ENCODE data around the gene MXRA8.
A peak's percentile ranks its signal among the peaks of the same experiment; 100 is the strongest.
"Not testable (repeated sequence)": the region's sequence is repeated elsewhere in the genome, so short reads cannot be mapped to it uniquely, and the experiment has no call there.

MXRA8 gene

DNA sequence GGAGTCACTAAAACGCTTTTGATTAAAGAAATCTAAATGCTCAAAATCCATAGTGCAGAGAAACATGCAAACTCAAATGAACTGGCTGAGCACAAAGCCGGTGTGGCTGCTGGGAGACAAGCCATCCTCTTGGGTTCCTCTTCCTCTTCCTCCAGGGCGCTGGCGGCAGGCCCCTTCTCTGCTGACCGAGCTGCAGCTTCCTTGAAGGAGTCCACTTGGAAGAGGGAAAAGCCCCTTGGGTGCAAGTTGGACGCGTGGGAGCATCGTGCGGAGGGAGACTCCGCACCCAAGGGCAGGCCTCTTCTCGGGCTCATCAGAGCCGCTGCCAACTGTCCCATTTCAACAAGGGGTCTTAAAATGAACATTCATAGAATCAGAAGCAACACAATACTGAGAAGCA lies 32.9 kb upstream of the MXRA8 start:
- no peak for DNase-seq

GRCh38 chr1:1390675-1391074 lies 32.3 kb upstream of the MXRA8 start:
- DNase-seq = no peak

DNA sequence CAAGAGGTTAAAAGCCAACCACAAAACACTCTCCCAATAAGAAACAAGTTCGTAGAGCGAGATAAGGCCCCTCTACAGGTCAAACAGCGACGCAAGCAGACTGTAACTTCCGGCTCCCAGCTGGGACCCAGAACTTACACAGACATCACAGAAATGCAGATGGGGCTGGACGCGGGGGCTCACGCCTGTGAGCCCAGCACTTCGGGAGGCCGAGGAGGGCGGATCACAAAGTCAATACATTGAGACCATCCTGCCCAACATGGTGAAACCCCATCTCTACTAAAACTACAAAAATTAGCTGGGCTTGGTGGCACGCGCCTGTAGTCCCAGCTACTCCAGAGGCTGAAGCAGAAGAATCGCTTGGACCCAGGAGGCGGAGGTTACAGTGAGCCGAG lies 29.7 kb upstream of the MXRA8 start:
- DNase-seq = no peak

GRCh38 chr1:1387098-1388077 lies 29.0 kb upstream of the MXRA8 start:
- DNase-seq = no peak

GRCh38 chr1:1385931-1386330 lies 27.6 kb upstream of the MXRA8 start:
- DNase-seq = no peak

DNA sequence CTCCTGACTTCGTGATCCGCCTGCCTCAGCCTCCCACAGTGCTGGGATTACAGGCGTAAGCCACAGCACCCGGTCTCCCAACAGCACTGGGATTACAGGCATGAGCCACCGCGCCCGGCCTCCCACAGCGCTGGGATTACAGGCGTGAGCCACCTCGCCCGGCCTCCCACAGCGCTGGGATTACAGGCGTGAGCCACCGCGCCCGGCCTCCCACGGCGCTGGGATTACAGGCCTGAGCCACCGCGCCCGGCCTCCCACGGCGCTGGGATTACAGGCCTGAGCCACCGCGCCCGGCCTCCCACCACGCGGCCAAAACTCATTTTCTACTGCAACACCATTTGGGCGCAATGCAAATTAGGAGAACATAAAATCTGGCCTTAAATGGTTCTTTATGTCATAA lies 27.0 kb upstream of the MXRA8 start:
- not testable (repeated sequence) for DNase-seq

- no peak for DNase-seq
These were observed 22.9 kb upstream of the MXRA8 start for GRCh38 chr1:1381294-1381693.

- DNase-seq = no peak
These were observed 22.5 kb upstream of the MXRA8 start for GRCh38 chr1:1380860-1381259.

DNA sequence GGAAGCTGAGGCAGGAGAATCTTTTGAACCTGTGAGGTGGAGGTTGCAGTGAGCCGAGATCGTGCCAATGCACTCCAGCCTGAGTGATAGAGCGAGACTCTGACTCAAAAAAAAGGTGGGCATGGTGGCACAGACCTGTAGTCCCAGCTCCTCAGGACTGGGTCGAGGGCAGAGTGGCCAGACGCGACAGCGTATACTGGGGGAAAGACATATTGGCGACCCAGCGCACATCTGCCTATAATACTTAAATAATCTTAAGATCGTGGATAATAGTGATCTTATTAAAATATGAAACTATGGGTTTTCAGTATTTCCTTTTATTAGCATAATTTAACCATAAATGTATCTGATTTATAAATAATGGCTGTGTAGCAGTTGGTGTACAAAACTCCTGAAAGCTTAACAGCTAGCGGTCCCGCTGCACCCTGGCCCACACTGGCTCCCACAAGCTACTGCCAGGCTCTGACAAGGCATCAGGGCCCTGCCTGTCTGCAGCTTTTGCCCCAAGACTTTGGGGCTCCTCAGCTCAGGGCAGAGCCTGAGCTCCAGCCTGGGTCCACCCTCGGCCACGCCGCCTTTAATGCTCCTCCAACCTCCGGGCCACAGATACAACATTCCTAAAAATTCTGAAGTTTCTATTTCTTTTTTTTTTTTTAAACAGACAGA lies 19.3 kb upstream of the MXRA8 start:
- DNase-seq = no peak

GRCh38 chr1:1376551-1377226 lies 18.3 kb upstream of the MXRA8 start:
- DNase-seq = no peak

DNA sequence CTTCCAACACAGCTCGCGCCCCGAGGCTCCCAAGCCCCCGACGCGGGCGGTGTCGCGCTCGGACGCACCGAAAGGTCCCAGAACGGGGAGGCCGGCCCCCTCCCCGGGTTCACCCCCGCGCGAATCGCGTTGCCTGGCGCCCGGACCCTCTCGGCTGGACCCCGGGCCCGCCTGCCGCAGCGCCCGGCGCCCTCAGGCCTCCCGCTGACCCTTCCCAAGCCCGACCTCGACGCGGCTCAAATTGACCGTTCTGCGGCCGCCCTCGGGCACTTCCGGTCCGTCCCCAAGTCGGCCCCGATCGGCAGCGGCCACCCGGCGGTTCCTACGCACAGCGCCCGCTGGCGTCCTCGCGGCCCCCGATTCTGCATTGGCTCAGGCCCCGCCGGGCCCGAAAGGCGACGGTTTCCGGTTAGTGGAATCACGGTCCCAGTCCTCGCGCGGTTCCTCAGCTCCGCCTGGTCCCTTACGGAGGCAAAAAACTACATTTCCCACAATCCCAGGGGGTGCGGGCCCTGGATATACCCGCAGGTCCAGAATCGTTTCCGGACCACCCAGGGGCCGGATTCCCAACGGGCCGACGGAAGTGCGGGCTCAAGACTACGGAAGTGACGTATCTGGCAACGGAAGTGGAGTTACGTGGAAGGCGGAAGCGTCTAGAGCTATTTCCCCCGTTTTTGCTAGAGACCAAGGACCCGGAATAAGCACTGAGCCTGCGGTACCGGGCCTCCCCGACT lies 16.7 kb upstream of the MXRA8 start, which contains the start of gene AURKAIP1:
TSS of gene AURKAIP1 (minus strand) at position 279 of the 734 bp plus-strand sequence. CDS start 451 bp downstream, outside the sequence.
- DNase-seq = peak; percentile 98

DNA sequence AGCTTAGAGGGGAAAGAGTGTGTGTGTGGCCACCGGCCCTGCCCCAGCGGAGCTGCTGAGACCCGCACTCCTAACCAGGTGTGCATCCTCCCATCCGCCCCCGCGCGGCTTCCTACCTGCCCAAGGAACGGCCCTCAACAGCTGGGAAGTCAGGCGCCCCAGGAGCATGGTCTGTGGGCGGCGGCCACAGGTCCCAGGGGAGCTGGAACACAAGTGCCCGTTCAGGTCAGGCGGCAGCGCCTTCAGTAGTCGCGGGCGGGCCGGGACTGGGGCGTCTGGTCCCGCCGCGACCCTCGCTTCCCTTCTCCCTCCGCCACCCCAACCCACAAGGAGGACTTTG lies 16.2 kb upstream of the MXRA8 start:
- DNase-seq = no peak

GRCh38 chr1:1373815-1374588 lies 15.6 kb upstream of the MXRA8 start:
- DNase-seq = no peak

GRCh38 chr1:1373051-1373814 lies 14.9 kb upstream of the MXRA8 start:
- no peak for DNase-seq

DNA sequence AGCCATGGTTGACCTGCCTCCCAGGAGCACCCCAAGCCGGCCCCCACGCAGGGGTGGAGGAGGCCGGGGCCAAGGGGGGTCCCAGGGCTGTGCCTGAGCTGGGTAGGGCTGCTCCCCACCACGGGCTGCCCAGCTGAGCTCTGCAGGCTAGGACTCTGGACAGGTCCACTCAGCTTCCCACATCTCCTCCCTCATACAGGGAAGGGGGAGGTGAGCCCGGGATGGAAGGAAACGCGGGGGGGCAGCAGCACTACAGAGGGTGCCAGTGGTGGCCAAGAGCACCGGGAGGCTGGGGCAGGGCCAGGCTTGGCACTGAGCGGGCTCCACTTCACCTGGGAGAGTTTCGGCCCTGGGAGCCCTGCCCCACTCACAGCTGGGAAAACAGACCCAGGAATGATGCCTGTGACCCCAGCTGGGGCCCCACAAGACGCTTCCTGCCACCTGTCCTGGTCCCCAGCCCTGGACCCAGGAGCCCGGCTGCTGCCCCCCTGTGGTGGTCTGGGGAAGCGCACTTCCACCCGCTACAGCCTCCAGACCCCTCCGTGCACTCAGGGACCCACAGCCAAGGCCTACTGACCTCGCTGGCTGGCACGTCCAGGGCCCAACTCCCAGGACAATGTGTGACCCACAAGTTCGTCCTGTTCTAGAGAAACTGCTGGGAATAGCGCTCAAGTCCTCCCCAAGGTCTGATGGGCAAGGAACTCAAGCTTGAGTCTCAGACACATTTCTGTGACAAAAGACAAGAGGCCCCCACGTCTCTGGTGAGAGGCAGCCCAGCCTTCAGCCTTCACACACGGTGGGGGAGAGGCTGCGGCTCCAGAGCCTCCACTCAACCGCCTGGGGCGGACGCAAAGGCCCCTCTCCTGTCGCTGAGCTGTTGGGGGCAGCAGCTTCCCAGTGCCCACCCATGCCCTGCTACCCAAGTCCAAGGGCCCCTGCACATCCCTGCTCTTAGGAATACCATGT lies 13.7 kb upstream of the MXRA8 start:
- no peak for DNase-seq

GRCh38 chr1:1371364-1371745 lies 13.0 kb upstream of the MXRA8 start:
- no peak for DNase-seq

DNA sequence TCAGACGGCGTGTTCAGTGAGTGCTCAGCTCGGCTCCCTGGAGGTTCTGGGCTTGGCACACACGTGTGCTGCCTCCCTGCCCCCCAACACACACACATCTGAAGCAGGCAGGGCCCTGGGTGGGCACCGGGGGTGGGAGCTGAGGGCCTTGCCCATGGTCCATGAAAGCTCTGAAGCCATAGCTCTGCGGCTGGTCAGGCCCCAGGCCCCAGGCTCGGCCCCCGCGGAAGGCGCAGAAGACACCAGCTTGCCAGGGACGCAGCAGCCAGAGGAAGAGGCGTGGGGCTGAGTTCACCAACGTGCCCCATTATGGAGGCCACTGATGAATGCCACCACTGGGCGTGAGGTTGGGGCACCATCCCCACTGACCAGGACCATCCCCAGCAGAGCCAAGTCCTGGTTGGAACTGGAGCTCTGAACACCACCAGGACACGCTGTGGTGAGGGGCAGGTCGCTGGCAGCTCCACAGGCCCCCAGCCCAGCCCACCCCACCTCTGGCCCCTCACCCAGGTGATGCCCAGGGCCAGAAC lies 12.5 kb upstream of the MXRA8 start:
- DNase-seq = no peak

- DNase-seq = not testable (repeated sequence)
These were observed 11.7 kb upstream of the MXRA8 start for GRCh38 chr1:1370094-1370493.

- no peak for DNase-seq
These were observed 9.0 kb upstream of the MXRA8 start for GRCh38 chr1:1367315-1367714.

DNA sequence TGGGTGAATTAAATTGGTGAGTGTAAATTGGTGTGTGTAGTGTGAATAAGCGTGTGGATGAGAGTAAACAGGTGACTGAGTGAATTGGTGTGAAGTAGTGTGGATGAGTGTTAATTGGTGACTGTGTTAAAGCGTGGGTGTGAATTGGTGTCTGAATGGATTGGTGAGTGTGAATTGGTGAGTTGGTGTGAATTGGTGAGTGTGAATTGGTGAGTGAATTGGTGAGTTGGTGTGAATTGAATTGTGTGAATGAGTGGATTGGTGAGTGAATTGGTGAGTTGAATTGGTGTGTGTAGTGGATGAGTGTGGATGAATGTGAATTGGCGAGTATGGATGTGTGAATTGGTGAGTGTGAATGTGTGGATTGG lies 8.3 kb upstream of the MXRA8 start:
- DNase-seq = no peak

Data from NCI-H1092 (cell line).